ENCODE data around the gene LOXL1. TPM values are rescaled to one million over a fixed set of nuclear protein-coding genes. Genes with fewer than 3 reads are reported as not detected.

LOXL1 gene
- total RNA-seq, 4 donors from 2014 or later: 4.9 to 11.2 (median 5.7) TPM

DNA sequence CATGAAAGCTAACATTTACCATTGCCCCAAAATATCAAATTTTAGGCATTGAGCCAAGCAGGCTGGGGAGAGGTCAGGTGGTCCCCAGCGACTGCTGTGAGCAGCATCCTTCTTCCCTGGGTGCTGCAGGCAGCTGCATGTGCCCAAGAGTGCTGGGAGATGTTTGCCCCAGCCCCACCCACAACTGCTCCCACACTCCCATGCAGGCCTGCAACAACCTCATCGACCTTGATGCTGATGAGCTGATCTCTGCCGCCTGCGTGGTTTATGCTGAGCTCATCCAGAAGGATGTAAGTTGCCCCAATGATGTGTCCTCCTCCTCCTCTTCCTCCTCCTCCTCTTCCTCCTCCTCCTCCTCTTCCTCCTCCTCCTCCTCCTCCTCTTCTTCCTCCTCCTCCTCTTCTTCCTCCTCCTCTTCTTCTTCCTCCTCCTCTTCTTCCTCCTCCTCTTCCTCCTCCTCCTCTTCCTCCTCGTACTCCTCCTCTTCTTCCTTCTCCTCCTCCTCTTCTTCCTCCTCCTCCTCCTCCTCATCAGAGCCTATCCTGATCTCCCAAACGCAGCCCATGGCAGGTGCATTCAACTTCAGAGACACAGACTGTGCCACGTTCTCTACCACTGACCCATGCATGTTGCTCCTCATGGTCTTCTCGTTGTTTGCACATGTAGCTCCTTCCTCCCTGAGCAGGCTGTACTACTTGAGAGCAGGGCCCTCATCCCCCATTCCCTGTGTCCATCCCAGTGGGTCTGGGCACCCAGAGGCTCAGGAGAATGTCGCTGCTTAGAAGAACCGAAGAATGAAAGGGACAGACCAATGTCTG, 37.8 kb upstream of the LOXL1 start:
- in situ Hi-C loops (cut with MboI; ENCODE audit: low sequenced_read_pairs in 4 of 4) (no loop called here), intact Hi-C loops (cut with DNase I; ENCODE audit: low total_unique reads) (no loop called here)
- Histone ChIP-seq H3K36me3 (no peaks in the 10 kb centered on the region), H3K9me3 (no peaks in the 10 kb centered on the region), H3K4me3 (no peak overlapping the region), H3K27me3 (no peaks in the 10 kb centered on the region), H3K4me1 (no peaks in the 10 kb centered on the region), H3K27ac (no peak overlapping the region)
- ATAC-seq (no peak), DNase-seq (no peak)
- no peak for TF ChIP-seq POLR2A (IDR thresholded peaks at IDR 0.05)
- TF ChIP-seq, protein P1, sequence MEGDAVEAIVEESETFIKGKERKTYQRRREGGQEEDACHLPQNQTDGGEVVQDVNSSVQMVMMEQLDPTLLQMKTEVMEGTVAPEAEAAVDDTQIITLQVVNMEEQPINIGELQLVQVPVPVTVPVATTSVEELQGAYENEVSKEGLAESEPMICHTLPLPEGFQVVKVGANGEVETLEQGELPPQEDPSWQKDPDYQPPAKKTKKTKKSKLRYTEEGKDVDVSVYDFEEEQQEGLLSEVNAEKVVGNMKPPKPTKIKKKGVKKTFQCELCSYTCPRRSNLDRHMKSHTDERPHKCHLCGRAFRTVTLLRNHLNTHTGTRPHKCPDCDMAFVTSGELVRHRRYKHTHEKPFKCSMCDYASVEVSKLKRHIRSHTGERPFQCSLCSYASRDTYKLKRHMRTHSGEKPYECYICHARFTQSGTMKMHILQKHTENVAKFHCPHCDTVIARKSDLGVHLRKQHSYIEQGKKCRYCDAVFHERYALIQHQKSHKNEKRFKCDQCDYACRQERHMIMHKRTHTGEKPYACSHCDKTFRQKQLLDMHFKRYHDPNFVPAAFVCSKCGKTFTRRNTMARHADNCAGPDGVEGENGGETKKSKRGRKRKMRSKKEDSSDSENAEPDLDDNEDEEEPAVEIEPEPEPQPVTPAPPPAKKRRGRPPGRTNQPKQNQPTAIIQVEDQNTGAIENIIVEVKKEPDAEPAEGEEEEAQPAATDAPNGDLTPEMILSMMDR (IDR thresholded peaks at IDR 0.05 in 4 of 5, conservative IDR thresholded peaks at IDR 0.05 in 1 of 5): no peak

DNA sequence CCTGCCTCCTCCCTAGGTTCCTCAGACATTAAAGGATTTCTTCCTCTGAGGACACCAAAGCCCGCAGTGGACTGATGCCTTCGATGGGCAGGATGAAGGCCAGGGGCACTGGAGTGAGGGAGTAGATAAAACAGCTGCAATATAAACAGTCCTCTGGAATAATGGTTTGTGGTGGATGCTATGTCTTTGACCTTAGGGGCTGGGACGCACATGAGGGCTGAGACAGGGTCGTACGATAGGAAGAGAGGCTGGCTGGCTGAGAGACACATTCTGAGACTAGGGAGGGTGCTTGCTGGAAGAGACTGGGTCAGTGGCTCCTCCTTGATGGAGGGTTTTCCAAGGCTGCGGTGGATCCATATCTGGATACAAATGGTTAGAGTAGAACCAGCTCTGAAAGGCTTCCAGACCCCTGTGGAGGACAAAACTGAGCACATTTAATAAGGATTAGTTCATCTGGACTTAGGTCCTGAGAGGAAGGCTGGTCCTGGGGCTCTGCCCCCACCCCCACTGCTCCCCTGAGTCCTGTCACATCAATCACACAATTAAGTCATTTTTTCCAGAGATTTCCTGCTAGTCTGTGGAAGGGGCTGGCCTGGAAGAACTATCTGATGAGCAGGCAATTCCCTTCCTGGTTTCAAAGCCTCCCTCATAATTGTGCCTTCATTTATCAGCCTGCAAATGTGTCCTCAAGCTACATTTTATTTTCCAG, 37.1 kb upstream of the LOXL1 start:
- no peak overlapping the region for H3K4me3 ChIP-seq
- no peak for ATAC-seq
- no peaks in the 10 kb centered on the region for H3K36me3 ChIP-seq
- H3K4me1 ChIP-seq: no peaks in the 10 kb centered on the region
- no peak for TF ChIP-seq POLR2A (IDR thresholded peaks at IDR 0.05)
- TF ChIP-seq, protein P1 (IDR thresholded peaks at IDR 0.05 in 4 of 5, conservative IDR thresholded peaks at IDR 0.05 in 1 of 5): no peak
- intact Hi-C loops (cut with DNase I; ENCODE audit: low total_unique reads) (no loop called here), in situ Hi-C loops (cut with MboI; ENCODE audit: low sequenced_read_pairs in 4 of 4) (no loop called here)
- H3K27me3 ChIP-seq: no peaks in the 10 kb centered on the region
- DNase-seq: no peak
- H3K9me3 ChIP-seq: no peaks in the 10 kb centered on the region
- H3K27ac ChIP-seq: no peak overlapping the region

DNA sequence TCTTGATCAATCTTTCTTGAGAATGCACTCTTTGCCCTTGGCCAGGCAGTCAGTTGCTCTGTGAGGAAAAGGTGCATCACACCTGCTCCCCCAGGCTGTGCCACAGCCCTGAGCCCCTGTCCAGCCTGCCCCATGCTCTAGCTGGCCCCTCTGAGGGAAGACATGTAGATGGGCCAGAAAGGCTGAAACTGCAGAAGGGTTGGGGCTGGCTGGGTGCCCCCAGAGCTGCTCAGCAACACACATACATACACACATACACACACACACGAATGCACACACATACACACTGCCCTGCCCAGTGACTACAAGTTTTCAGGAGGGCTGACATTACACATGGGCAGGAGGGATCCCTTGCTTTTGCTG, 36.5 kb upstream of the LOXL1 start:
- H3K27ac ChIP-seq: no peak overlapping the region
- in situ Hi-C loops (cut with MboI; ENCODE audit: low sequenced_read_pairs in 4 of 4): no loop called here
- H3K9me3 ChIP-seq: no peaks in the 10 kb centered on the region
- no peak overlapping the region for H3K4me3 ChIP-seq
- H3K4me1 ChIP-seq: no peaks in the 10 kb centered on the region
- no peaks in the 10 kb centered on the region for H3K36me3 ChIP-seq
- H3K27me3 ChIP-seq: peaks cover 0 to 4% (median 0%) of the 10 kb centered on the region in 3 donors
- ATAC-seq: no peak
- TF ChIP-seq, protein P1 (IDR thresholded peaks at IDR 0.05 in 4 of 5, conservative IDR thresholded peaks at IDR 0.05 in 1 of 5): no peak
- no peak for TF ChIP-seq POLR2A (IDR thresholded peaks at IDR 0.05)
- DNase-seq: no peak
- intact Hi-C loops (cut with DNase I; ENCODE audit: low total_unique reads): no loop called here

DNA sequence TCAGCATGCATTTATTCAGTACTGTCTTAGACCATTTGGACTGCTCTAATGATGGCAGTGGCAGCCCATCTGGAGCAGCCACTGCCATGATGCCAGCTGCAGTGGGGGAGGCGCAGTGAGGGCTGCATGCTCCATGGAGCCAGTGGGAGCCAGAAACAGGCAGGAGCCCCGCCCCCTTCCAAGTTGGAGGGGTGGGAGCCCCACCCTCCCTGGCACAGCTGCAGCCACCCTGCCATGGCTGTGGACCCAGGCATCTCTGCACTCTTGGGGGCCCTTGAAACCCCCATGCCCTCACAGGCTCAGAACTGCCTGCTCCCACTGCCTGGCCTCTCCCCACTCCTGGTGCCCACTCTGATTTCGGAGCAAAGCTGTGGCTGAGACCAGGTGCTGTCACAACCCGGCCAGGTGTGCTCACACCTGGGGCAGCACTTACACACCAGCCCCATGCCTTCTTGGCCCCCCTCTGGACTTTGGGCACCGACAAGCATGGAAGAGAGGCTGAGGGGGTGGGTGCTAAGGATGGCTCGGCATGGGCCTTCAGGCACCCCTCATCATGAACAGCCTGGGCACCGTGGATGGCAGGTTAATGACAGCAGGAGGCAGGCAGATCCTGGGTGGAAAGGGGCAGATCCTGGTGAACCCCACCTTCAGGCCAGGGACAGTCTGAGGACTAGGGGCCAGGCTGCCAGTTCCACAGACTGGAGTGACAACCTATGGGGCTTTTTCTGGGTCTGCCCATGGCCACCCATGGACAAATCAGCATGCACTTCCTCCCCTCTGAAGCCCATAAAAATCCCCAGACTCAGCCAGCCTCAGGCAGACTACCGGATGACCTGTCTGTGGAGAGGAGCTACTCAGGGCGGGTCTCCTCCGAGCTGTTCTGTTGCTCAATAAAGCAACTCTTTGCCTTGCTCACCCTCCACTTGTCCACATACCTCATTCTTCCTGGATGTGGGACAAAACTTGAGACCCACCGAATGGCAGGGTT, 34.6 kb upstream of the LOXL1 start:
- intact Hi-C loops (cut with DNase I; ENCODE audit: low total_unique reads): no loop called here
- no peak for ATAC-seq
- no peaks in the 10 kb centered on the region for H3K36me3 ChIP-seq
- no peak for DNase-seq
- in situ Hi-C loops (cut with MboI; ENCODE audit: low sequenced_read_pairs in 4 of 4): no loop called here
- TF ChIP-seq POLR2A (IDR thresholded peaks at IDR 0.05): no peak
- peaks cover 0 to 4% (median 0%) of the 10 kb centered on the region in 3 donors for H3K27me3 ChIP-seq
- H3K9me3 ChIP-seq: no peaks in the 10 kb centered on the region
- H3K4me1 ChIP-seq: no peaks in the 10 kb centered on the region
- no peak overlapping the region for H3K4me3 ChIP-seq
- no peak overlapping the region for H3K27ac ChIP-seq
